Measurements from ENCODE around the gene COX8C. TPM values are rescaled to one million over a fixed set of nuclear protein-coding genes. Genes with fewer than 3 reads are reported as not detected.
"Not testable (repeated sequence)": the region's sequence is repeated elsewhere in the genome, so short reads cannot be mapped to it uniquely, and the experiment has no call there.

Gene COX8C
- total RNA-seq, 1 donor from 2014 or later: not detected

GRCh38 chr14:93381644-93382043 is 34.7 kb downstream of the COX8C start:
- intact Hi-C loops (cut with DNase I): no loop called here
- Histone ChIP-seq H3K36me3 (no peaks in the 10 kb centered on the region), H3K9me3 (no peaks in the 10 kb centered on the region), H3K27ac (no peak overlapping the region), H3K4me1 (no peaks in the 10 kb centered on the region), H3K27me3 (no peaks in the 10 kb centered on the region), H3K4me3 (no peak overlapping the region)
- no peak for TF ChIP-seq CTCF (IDR thresholded peaks at IDR 0.05)
- DNase-seq (no peak), ATAC-seq (no peak)

GRCh38 chr14:93384256-93384655 is 37.3 kb downstream of the COX8C start:
- H3K9me3 ChIP-seq; DNase-seq; H3K27me3 ChIP-seq; H3K4me1 ChIP-seq; H3K27ac ChIP-seq; H3K36me3 ChIP-seq; H3K4me3 ChIP-seq; intact Hi-C loops (cut with DNase I); ATAC-seq: not testable (repeated sequence)

- ATAC-seq: peak; percentile 41
- no peaks in the 10 kb centered on the region for H3K36me3 ChIP-seq
- H3K27ac ChIP-seq: no peak overlapping the region
- H3K4me1 ChIP-seq: no peaks in the 10 kb centered on the region
- no peaks in the 10 kb centered on the region for H3K27me3 ChIP-seq
- no peak for DNase-seq
- no peak overlapping the region for H3K4me3 ChIP-seq
- no peak for TF ChIP-seq CTCF (IDR thresholded peaks at IDR 0.05)
- intact Hi-C loops (cut with DNase I): no loop called here
- H3K9me3 ChIP-seq: no peaks in the 10 kb centered on the region
Observed at GRCh38 chr14:93395231-93395630, 48.2 kb downstream of the COX8C start.

- DNase-seq (no peak), ATAC-seq (no peak)
- no peak overlapping the region for H3K27ac ChIP-seq
- intact Hi-C loops (cut with DNase I): no loop called here
- no peaks in the 10 kb centered on the region for H3K36me3 ChIP-seq
- H3K4me1 ChIP-seq: no peaks in the 10 kb centered on the region
- H3K9me3 ChIP-seq: no peaks in the 10 kb centered on the region
- no peaks in the 10 kb centered on the region for H3K27me3 ChIP-seq
- no peak overlapping the region for H3K4me3 ChIP-seq
- TF ChIP-seq CTCF (IDR thresholded peaks at IDR 0.05): no peak
Observed at GRCh38 chr14:93396456-93396855, 49.5 kb downstream of the COX8C start.

Other genes starting within 250 kb of the COX8C start
- 96.9 TPM for gene ITPK1, start 231.3 kb upstream of the COX8C start, total RNA-seq
- gene MOAP1, start 162.3 kb upstream of the COX8C start, total RNA-seq: 34.2 TPM
- 33.0 TPM for gene LYSET, start 161.9 kb upstream of the COX8C start, total RNA-seq
- gene GON7, start 140.1 kb upstream of the COX8C start, total RNA-seq: 10.5 TPM
- 13.8 TPM for gene UBR7, start 139.9 kb upstream of the COX8C start, total RNA-seq
- gene BTBD7, start 14.1 kb upstream of the COX8C start, total RNA-seq: 38.2 TPM
- gene UNC79, start 83.8 kb downstream of the COX8C start, total RNA-seq: 0.09 TPM

Data from upper lobe of right lung (tissue), 1 donor.